ENCODE measurements around the gene SLC34A1.
"Not testable (repeated sequence)": the region's sequence is repeated elsewhere in the genome, so short reads cannot be mapped to it uniquely, and the experiment has no call there.

SLC34A1 gene, protein sequence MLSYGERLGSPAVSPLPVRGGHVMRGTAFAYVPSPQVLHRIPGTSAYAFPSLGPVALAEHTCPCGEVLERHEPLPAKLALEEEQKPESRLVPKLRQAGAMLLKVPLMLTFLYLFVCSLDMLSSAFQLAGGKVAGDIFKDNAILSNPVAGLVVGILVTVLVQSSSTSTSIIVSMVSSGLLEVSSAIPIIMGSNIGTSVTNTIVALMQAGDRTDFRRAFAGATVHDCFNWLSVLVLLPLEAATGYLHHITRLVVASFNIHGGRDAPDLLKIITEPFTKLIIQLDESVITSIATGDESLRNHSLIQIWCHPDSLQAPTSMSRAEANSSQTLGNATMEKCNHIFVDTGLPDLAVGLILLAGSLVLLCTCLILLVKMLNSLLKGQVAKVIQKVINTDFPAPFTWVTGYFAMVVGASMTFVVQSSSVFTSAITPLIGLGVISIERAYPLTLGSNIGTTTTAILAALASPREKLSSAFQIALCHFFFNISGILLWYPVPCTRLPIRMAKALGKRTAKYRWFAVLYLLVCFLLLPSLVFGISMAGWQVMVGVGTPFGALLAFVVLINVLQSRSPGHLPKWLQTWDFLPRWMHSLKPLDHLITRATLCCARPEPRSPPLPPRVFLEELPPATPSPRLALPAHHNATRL

GRCh38 chr5:177384134-177384533, at the start of gene SLC34A1:
TSS of gene SLC34A1 (plus strand) at chr5:177384434. CDS start at chr5:177385742, 1,308 bp downstream.
- DNase-seq, result no peak

- DNase-seq, result no peak
Measured at GRCh38 chr5:177334781-177335700, 49.2 kb upstream of the SLC34A1 start.

GRCh38 chr5:177335701-177336065, 48.6 kb upstream of the SLC34A1 start:
- no peak for DNase-seq

- DNase-seq, result peak; percentile 54
Measured at GRCh38 chr5:177336112-177336511, 48.1 kb upstream of the SLC34A1 start.

DNA sequence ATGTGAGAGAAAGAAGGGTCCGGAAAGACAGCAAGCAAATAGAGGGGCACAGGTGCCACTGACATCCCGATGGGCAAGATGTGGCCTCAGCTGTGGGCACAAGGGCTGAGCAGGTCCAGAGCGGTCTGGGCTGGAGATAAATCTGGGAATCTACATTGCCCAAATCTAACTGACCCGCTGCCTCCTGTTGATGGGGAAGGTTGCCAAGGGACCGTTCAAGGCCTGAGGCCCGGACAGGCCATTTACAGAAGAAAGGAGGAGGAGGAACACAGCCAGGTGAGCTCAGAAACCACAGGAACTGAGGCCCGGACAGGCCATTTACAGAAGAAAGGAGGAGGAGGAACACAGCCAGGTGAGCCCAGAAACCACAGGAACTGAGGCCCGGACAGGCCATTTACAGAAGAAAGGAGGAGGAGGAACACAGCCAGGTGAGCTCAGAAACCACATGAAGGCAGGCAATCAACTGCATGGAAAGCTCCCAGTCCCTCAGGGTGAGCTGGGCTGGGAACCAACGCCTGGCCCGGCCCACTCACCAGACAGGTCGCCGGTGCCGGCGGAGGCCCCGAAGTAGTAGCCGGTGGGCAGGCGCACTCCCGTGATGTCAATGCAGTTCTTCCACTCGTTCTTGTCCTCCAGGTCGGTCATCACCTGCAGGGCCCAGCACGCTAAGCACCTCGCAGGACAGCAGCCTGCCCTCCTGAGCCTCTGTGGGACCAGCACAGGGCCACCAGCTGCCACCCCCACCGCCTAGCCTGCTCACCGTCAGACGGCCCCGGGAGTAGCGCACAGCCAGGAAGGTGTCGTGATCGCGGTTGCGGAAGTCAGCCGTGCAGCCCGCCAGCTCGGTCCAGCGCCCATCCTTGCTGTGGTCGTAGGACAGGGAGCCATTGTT, 47.4 kb upstream of the SLC34A1 start:
- DNase-seq, result no peak

GRCh38 chr5:177338251-177339106, 45.8 kb upstream of the SLC34A1 start:
- no peak for DNase-seq

- no peak for DNase-seq
Measured at GRCh38 chr5:177339107-177339638, 45.1 kb upstream of the SLC34A1 start.

- DNase-seq, result not testable (repeated sequence)
Measured at GRCh38 chr5:177343000-177343399, 41.2 kb upstream of the SLC34A1 start.

DNA sequence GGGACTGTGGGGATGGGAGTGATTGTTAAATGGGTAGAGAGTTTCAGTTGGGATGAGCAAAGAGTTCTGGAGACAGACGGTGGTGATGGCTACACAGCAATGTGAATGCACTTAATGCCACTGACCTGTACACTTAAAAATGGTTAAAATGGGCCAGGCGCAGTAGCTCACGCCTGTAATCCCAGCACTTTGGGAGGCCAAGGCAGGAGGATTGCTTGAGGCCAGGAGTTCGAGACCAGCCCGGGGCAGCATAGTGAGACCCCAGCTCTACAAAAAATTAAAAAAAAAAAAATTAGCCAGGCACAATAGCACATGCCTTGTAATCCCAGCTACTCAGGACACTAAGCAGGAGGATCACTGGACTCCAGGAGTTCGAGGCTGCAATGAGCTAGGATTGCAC, 40.5 kb upstream of the SLC34A1 start:
- no peak for DNase-seq

DNA sequence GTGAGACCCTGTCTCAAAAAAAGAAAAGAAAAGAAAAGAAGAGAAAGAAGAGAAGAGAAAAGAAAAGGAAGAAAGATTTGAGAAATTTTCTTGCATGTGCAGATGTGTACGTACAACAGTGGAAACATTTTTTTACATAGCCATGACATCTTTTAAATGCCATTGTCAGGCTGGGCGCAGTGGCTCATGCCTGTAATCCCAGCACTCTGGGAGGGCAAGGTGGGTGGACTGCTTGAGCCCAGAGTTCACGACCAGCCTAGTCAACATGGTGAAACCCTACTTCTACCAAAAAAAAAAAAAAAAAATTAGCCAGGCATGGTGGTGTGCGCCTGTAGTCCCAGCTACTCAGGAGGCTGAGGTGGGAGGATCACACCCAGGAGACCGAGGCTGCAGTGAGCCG, 39.3 kb upstream of the SLC34A1 start:
- DNase-seq, result no peak

- DNase-seq, result no peak
Measured at GRCh38 chr5:177346820-177347219, 37.4 kb upstream of the SLC34A1 start.

DNA sequence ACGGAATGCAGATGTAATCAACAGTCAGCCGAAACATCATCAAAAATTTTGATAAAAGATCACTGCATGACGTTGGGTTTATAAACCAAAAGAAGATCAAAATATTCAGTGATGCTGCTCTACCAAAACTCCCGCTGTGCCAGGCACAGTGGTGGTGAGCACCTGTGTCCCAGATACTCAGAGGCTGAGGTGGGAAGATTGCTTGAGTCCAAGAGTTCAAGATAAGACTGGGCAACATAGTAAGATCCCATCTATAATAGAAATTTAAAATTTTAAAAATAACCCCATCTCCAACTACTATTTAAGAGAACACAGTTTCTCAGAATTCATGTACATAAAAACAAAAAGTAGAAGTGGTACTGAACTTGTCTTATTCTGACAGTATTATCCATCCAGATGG, 36.5 kb upstream of the SLC34A1 start:
- DNase-seq, result no peak

- no peak for DNase-seq
Measured at GRCh38 chr5:177349362-177349647, 34.9 kb upstream of the SLC34A1 start.

GRCh38 chr5:177349762-177350161, 34.5 kb upstream of the SLC34A1 start:
- no peak for DNase-seq

DNA sequence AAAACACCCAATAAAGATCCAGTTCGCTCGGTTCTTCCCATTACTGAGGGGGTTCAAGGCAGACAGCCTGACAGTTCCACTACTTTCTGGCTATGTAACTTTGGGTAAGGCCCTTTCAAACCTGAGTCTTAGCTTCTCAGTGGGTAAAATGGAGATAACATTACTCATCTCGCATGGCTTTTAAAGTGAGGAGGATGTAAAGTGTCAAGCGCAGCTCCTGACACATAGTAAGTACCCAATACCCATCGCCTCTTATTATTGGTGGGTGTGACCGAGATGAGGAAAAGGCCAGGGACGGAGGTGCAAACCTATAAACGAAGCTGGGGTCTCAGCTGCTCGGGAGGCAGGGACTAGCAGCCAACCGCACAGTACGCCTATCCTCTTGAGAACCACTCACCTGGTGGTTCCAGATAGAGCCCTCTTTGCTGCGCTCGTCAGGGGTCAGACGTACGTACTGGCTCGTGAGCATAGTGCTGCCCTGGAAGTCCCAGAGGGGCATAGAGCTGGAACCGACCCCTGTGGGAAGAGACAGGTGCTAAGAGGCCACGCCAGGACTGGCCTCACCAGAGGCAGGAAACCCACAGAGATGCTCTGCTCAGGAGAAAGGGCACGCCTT, 33.4 kb upstream of the SLC34A1 start:
- DNase-seq, result no peak

DNA sequence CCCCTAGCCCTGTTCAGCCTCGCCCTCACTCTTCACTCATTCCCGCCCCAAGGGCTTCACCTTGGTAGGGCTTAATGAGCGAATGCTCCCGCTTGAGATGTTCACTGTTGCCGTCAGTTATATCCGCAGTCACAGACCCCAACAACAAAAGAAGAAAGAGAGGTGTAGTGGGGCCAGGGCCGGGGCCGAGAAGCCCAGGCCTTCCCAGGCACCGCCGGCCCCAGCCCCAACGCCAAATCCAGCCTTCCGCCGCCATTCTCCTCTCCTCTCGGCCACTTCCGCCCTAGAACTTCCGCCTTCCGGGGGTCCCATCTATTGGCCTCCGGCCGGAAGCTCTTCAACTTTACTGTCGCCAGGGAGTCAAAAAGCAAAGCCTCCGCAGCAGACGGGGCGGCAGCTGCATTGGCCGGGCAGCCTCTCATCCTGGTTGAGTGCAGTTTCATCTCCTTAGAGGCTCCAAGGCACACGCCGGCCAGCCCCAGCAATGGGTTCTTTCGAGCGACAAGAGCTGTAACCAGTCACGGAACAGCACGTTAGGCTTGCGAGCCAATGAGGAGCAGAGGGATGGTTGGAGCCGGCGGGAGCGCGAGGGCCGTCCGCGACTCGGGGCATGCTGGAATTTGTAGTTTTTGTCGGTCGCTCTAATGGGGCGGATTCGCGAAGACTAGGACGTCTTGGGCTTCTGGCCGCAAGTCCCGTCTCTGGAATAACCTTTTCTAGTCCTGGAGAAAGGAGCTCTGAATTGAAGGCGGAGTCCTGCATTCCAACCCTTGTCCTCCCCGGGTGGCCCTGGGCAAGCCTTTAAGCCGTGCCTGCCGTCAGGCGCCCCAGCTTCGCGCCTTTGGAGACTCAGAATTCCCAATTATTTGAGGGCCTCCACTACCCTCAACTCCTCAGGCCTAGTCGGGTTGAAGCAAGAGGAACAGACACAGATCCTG, 32.6 kb upstream of the SLC34A1 start, which contains the start of gene LMAN2:
Gene LMAN2 (minus strand): TSS at position 277 of the 938 bp plus-strand sequence. CDS start 21 bp downstream, at position 256.
- DNase-seq, result peak; percentile 91

DNA sequence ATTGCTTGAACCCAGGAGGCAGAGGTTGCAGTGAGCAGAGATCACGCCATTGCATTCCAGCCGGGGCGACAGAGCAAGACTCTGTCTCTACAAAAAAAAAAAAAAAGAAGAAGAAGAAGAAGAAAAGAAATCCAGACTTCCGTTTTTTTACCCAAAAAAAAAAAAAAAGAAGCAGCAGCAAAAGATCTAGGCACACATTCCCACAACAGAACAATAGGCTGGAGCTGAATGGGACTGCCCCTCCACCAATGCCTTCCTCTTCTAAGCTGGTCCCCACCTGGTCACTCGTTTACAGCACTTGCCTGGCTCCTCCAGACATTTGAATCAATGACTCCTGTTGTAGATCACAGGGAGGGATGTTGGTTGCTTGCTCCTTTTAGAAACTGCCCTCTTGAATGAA, 31.1 kb upstream of the SLC34A1 start:
- DNase-seq, result no peak

DNA sequence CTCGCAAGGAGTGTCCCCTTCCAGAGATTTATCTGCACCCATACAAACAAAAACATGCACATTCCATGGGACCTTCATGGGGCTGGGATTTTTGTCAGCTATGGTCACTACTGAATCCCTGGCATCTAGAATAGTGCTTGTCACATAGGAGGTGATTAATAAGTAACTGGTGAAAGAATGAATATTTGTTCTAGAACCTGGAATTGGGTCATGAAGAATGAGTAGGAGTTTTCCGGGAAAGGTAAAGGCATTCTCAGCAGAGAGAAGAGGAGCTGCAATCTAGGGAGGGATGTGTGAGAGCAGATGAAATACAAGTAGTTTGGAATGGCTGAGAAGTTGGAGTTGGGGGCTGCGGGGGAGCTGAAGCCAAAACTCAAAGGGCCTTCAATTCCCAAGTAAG, 30.0 kb upstream of the SLC34A1 start:
- DNase-seq, result no peak

GRCh38 chr5:177354711-177355110, 29.5 kb upstream of the SLC34A1 start:
- DNase-seq, result no peak
